Large intestine (tissue), 3 donors: ENCODE results near the gene TENM3. TPM values are rescaled to one million over a fixed set of nuclear protein-coding genes. Genes with fewer than 3 reads are reported as not detected.

Experiments
- DNase-seq, 2 donors: peaks; one replicate each; pipeline versions ENCODE4 v3.0.0 to v3.0.0-alpha.2; 2013
- H3K27ac ChIP-seq: one replicate; pipeline ENCODE4 v1.5.1; 2013; ENCODE audit warnings: low read length
- H3K27me3 ChIP-seq: 2 replicates; pipeline ENCODE4 v1.6.1; 2013; ENCODE audit warnings: low read length; ENCODE audit not compliant: control insufficient read depth, insufficient read depth
- H3K36me3 ChIP-seq: 2 replicates; pipeline ENCODE4 v1.6.1; 2013; ENCODE audit warnings: low read length; ENCODE audit not compliant: control insufficient read depth, insufficient read depth
- H3K4me1 ChIP-seq: one replicate; pipeline ENCODE4 v1.6.1; 2013; ENCODE audit warnings: low read length; ENCODE audit not compliant: control insufficient read depth, insufficient read depth
- H3K4me3 ChIP-seq: one replicate; pipeline ENCODE4 v1.5.1; 2013; ENCODE audit warnings: low read length
- H3K9me3 ChIP-seq: one replicate; pipeline ENCODE4 v1.6.1; 2013; ENCODE audit warnings: mild to moderate bottlenecking, low read depth, low read length, moderate library complexity; ENCODE audit not compliant: control insufficient read depth
- WGBS: methylation state at CpG from one replicate; pipeline ENCODE4 v1.1.5; 2013; ENCODE audit warnings: low lambda C conversion rate; ENCODE audit not compliant: insufficient coverage; 5-methylcytosine and 5-hydroxymethylcytosine counted together
- polyA plus RNA-seq: library from polyadenylated mRNA; unstranded; fragments of 120-200 nt; gene quantifications from one replicate; pipeline ENCODE4 v1.2.1, GENCODE V29; 2013

Gene TENM3
- polyA plus RNA-seq, 1 donor = 11.9 TPM

DNA sequence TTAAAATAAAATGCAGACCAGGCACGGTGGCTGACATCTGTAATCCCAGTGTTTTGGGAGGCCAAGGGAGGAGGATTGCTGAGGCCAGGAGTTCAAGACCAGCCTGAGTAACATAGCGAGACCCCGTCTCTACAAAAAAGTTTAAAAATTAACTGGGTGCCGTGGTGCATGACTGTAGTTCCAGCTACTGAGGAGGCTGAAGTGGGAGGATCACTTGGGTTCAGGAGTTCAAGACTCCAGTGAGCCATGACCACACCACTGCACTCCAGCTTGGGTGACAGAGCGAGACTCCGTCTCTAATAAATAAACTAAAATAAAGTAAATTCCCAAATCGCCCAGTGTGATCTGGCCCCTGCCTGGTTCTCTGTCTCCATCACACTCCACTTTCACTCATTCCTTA lies 43.7 kb downstream of the TENM3 start:
- Histone ChIP-seq H3K36me3 (no peaks in the 10 kb centered on the region), H3K4me3 (no peak overlapping the region), H3K27me3 (no peaks in the 10 kb centered on the region), H3K4me1 (no peaks in the 10 kb centered on the region), H3K27ac (no peak overlapping the region), H3K9me3 (no peaks in the 10 kb centered on the region)
- no CpG with 5 or more reads among the region's 7 CpGs for WGBS
- no peak for DNase-seq

DNA sequence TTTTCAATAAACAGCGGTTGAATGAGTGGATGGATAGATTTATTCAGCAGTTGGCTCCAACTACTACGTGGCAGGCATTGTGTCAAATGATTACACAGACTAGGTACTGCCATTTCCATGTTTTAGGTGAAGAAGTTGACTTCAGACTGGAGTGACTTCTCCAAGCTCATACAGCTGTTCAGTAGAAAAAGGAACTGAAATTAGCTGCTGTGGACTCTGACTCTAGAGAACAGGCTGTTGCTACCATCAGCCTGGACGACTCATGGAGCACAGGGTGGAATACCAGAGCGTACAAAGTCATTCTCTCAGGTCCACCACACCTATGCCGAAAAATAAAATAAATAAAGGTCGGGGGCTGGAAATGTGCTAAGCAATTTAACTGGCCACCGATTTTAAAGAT lies 45.3 kb downstream of the TENM3 start:
- DNase-seq = no peak
- Histone ChIP-seq H3K4me3 (no peak overlapping the region), H3K9me3 (no peaks in the 10 kb centered on the region), H3K36me3 (no peaks in the 10 kb centered on the region), H3K4me1 (no peaks in the 10 kb centered on the region), H3K27me3 (no peaks in the 10 kb centered on the region), H3K27ac (no peak overlapping the region)
- 100% methylated on average over 1 of the region's 7 CpGs for WGBS

- no peak for DNase-seq
- no peaks in the 10 kb centered on the region for H3K4me1 ChIP-seq
- no peak overlapping the region for H3K4me3 ChIP-seq
- H3K36me3 ChIP-seq = no peaks in the 10 kb centered on the region
- WGBS = no CpG with 5 or more reads among the region's 13 CpGs
- H3K27me3 ChIP-seq = no peaks in the 10 kb centered on the region
- no peak overlapping the region for H3K27ac ChIP-seq
- H3K9me3 ChIP-seq = no peaks in the 10 kb centered on the region
Observed at GRCh38 chr4:182289809-182290208, 46.6 kb downstream of the TENM3 start.

DNA sequence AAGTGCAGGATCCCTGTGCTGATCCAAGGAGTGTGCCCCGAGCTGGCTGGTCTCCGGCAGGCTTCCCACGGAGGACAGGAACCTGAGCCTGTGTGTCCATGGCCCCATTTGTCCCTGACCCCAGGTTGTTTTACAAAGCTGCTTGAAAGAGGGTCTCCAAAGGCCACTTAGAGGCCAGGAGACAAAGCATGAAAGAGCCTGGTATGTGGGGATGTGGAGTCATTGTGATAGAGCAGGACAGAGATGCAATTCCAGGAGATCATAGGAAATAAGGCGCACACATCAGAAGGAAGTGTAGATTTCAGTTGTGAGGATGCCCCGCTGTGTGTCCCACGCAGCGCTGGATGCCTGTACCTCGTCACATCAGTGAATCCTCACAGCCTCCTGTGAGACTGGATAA lies 48.0 kb downstream of the TENM3 start:
- H3K27me3 ChIP-seq = no peaks in the 10 kb centered on the region
- no peak overlapping the region for H3K27ac ChIP-seq
- H3K9me3 ChIP-seq = no peaks in the 10 kb centered on the region
- WGBS = no CpG with 5 or more reads among the region's 8 CpGs
- H3K4me3 ChIP-seq = no peak overlapping the region
- H3K4me1 ChIP-seq = no peaks in the 10 kb centered on the region
- H3K36me3 ChIP-seq = no peaks in the 10 kb centered on the region
- DNase-seq = no peak

DNA sequence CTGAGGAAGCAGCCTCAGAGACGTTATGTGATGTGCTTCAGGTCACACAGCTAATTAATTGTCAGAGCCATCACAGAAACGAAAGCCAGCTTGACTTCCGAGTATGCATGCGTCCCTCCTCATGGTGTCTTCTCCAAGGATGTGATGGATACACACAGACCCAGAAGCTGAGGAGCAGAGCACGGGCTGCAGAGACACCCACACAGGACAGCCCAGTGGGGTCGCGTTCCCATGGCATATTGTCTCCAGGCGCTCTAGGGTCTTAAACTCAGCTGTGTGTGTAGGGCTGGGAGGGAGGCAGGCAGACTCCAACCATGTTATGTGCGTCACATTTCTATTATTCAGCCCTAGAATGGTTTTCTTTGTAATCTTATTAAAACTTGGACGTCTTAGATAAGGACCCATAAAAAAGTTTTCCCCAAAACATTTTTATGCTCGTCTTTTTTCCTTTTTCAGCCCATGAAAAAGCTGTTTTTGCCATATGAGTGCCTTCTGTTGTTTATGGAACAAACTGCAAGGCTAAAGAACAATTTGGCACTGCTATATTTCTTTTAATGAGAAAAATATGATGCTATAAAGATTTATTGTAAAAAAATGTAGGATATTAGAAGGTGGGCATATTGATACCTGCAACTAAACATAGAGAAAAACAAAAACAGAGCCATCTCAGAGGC lies 48.5 kb downstream of the TENM3 start:
- no peak for DNase-seq
- no peaks in the 10 kb centered on the region for H3K36me3 ChIP-seq
- no peaks in the 10 kb centered on the region for H3K9me3 ChIP-seq
- 88% methylated on average over 3 of the region's 11 CpGs for WGBS
- no peak overlapping the region for H3K27ac ChIP-seq
- no peaks in the 10 kb centered on the region for H3K27me3 ChIP-seq
- no peak overlapping the region for H3K4me3 ChIP-seq
- no peaks in the 10 kb centered on the region for H3K4me1 ChIP-seq

GRCh38 chr4:182292612-182293011 lies 49.4 kb downstream of the TENM3 start:
- no peak overlapping the region for H3K4me3 ChIP-seq
- no peak for DNase-seq
- WGBS = no CpG with 5 or more reads among the region's 4 CpGs

GRCh38 chr4:182293691-182294255 lies 50.6 kb downstream of the TENM3 start:
- Histone ChIP-seq H3K27me3 (no peaks in the 10 kb centered on the region), H3K4me1 (no peaks in the 10 kb centered on the region), H3K9me3 (no peaks in the 10 kb centered on the region), H3K36me3 (no peaks in the 10 kb centered on the region), H3K27ac (no peak overlapping the region), H3K4me3 (no peak overlapping the region)
- DNase-seq = no peak
- 80% methylated on average over 1 of the region's 14 CpGs for WGBS

More at GRCh38 chr4:182292612-182293011, 49.4 kb downstream of the TENM3 start:
- Histone ChIP-seq H3K27ac (no peak overlapping the region), H3K9me3 (no peaks in the 10 kb centered on the region), H3K36me3 (no peaks in the 10 kb centered on the region), H3K4me1 (no peaks in the 10 kb centered on the region), H3K27me3 (no peaks in the 10 kb centered on the region)

DNA sequence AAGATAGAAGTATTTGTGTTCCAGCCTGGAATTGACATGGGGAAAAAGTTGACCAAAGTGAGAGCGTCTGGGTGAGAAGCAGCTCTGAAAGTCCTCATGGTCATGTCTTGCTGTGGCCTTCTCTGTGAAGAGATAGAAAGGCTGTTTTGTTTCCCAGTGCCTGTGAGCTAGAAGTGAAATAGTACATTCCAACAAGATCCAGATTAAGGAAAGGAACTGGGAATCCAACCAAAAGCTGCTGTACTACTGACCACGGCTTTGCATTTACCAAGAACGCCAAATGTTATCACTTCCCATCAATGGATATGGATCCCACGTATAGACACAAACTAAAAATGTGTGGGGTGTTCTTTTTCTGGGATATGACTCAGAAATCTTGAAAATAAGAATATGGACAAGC lies 51.2 kb downstream of the TENM3 start:
- DNase-seq = no peak
- H3K4me1 ChIP-seq = no peaks in the 10 kb centered on the region
- H3K4me3 ChIP-seq = no peak overlapping the region
- no peak overlapping the region for H3K27ac ChIP-seq
- no CpG with 5 or more reads among the region's 4 CpGs for WGBS
- H3K36me3 ChIP-seq = no peaks in the 10 kb centered on the region
- H3K9me3 ChIP-seq = no peaks in the 10 kb centered on the region
- H3K27me3 ChIP-seq = no peaks in the 10 kb centered on the region

DNA sequence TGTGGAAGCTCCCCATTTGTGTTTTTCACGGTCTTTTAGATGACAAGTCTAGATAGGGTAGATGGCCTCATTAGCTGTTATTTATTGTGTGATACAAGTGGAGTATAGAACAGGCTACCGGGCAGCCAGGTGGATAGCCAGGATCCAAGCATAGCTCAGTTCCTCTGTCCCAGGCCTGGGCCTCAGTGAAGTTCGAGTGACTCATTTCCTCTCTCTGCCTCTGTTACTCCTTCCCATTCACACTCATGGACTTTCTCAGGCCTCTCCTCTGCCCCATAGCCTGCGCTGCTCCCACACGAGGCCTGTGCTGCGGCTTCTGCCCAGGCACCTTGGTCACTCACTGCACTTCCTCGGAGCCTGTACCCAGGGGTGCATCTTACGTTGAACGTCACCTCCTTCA lies 54.5 kb downstream of the TENM3 start:
- DNase-seq = no peak
- Histone ChIP-seq H3K9me3 (peaks cover 3% of the 10 kb centered on the region), H3K27me3 (no peaks in the 10 kb centered on the region), H3K36me3 (no peaks in the 10 kb centered on the region), H3K4me1 (no peaks in the 10 kb centered on the region), H3K4me3 (no peak overlapping the region), H3K27ac (no peak overlapping the region)
- WGBS = 100% methylated on average over 1 of the region's 9 CpGs

- no CpG with 5 or more reads among the region's 5 CpGs for WGBS
- Histone ChIP-seq H3K27ac (no peak overlapping the region), H3K4me3 (no peak overlapping the region), H3K4me1 (no peaks in the 10 kb centered on the region), H3K27me3 (no peaks in the 10 kb centered on the region), H3K36me3 (no peaks in the 10 kb centered on the region), H3K9me3 (peaks cover 3% of the 10 kb centered on the region)
- DNase-seq = no peak
Observed at GRCh38 chr4:182301736-182302135, 58.5 kb downstream of the TENM3 start.

- no peaks in the 10 kb centered on the region for H3K4me1 ChIP-seq
- no peak overlapping the region for H3K4me3 ChIP-seq
- H3K27me3 ChIP-seq = no peaks in the 10 kb centered on the region
- no peaks in the 10 kb centered on the region for H3K36me3 ChIP-seq
- peaks cover 3% of the 10 kb centered on the region for H3K9me3 ChIP-seq
- DNase-seq = no peak
- WGBS = 100% methylated on average over 3 of the region's 5 CpGs
- H3K27ac ChIP-seq = no peak overlapping the region
Observed at GRCh38 chr4:182303847-182304246, 60.6 kb downstream of the TENM3 start.
